ENCODE data around the gene SLC25A34.

SLC25A34 gene

GRCh38 chr1:15717418-15718125 is 18.5 kb upstream of the SLC25A34 start:
- no peak for DNase-seq

DNA sequence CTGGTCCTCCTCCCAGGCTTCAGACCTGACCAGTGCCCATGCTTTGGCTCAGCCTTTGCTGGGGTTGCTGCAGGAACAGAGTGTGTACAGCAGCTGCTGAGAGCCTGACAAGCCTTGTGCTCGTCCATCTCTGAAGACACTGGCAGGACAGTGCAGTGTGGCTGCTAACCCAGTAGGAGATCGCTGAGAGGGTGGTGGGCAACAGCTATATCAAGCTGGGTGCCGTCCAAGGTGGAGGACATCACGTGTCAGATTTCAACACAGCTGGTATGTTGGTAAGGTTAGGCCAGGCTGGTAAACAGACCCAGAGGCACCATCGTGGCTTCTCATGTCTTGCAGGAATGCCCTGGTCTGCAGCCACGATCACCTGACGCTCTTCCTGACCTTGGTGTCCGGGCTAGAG is 17.9 kb upstream of the SLC25A34 start:
- no peak for DNase-seq

DNA sequence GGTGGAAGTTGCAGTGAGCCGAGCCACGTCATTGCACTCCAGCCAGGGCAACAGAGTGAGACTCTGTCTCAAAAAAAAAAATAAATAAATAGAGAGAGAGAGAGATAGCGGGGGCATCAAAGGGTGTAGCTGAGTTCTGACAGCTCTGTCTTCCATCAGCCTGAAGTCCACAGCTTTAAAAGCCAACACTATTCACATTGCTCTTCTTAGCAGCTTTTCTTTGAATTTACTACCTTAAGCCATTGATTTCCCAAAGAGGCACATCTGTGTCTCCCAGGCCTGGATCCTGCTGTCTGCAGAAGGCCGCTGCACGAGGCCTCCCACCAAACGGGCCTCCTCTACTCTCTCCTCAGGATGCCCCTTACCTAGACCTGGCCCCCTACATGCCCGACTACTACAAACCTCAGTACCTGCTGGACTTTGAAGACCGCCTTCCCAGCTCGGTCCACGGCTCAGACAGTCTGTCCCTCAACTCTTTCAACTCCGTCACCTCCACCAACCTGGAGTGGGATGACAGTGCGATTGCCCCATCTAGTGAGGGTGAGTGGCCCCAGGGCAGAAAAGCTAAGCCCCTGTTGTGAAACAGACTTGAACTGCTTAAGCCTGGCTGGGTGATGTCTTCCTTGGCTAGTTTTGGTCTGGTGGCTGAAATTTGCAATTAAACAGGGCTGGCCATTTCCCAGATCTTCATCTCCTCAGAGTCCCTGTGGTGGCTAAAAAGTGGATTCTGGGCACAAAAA is 16.5 kb upstream of the SLC25A34 start:
- DNase-seq = no peak

DNA sequence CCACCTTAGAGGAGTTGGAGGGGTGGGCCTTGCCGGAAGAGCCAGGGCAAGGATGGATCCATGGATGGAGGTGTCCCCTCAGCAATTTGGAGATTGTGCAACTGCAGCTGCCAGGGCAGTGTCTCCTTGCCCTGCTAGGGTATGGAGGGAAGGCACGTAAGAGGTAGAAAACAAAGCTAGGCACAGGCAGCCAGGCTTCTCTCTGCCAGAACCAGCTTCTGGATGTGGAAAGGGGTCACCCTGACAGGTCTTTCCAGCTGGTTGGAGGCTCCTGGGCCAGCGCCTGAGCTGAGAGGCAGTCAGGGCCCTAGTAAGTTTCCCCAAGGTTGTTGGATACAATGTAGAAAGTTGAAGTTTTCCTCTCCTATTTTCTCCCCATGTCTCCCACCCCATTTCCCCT is 15.2 kb upstream of the SLC25A34 start:
- DNase-seq = no peak

DNA sequence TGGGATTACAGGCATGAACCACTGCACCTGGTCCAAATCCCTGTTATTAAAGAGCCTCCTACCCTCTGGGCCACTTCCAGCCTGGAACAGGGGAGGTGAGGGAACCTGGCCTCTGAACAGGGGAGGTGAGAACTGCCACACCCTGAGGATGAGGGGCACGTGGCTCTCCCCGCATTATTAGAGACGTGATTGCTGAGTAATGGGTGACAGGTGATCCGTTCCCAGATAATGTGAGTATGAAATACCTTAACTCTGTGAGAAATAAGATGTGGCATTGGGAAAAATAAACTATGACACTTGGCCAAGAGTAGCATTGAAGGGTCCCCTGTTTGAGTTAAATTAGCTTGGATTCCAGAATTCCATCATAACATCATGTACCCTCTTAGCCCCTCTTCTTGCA is 13.6 kb upstream of the SLC25A34 start:
- DNase-seq = no peak

DNA sequence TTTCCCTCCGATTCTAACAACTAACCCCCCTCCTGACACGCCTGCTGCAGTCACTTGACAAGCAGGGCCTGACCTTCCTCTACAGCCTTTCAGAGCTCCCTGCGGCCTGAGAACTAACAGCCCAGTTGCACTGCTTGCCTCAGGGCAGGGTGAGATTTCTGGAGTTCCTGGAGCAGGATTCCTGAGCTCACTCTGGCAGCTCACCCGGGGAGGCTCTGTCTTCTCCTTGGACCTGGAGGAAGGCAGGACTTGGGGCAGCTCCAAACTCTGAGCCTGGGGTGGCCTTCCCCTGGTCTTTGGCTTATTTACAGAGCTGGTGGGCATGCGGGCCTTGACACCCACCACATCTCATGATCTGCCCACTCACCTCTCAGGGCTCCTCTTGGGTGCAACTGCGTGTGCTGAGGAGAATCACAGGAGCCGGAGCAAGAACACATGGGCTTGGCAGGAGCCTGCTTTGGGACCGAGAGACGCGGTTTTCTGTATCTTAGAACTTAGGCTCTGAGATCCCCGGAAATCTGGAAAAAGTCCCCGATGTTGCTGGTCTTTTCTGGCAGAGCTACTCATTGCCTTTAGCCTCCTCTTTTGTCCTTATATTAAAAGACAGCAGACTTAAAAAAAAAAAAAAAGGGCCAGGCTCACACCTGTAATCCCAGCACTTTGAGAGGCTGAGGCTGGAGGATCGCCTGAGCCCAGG is 13.1 kb upstream of the SLC25A34 start:
- DNase-seq = no peak

DNA sequence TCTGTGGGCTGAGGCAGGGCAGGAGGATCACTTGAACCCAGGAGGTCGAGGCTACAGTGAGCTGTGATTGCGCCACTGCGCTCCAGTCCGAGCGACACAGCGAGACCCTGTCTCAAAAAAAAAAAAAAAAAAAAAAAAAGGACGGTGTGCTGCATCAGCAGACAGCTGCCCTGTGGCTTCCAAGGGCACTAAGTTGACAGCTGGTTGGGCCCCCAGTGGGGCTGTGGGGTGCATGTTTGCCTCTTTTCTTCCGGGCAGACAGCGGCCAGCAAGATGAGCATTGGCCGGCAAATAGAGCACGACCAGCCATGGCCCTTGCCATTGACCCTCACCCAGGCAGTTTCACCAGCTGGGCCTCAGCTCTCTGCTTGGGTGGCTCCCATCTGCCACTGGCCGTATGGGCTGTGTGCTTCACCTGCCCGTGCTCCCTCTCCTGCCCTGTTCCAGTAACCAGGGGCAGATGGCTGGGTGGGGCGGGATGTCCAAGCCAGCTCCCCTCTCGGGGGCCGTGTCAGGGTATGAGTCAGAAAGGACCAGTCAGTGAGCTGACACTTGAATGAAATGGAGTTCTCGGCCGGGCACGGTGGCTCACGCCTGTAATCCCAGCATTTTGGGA is 12.3 kb upstream of the SLC25A34 start:
- no peak for DNase-seq

DNA sequence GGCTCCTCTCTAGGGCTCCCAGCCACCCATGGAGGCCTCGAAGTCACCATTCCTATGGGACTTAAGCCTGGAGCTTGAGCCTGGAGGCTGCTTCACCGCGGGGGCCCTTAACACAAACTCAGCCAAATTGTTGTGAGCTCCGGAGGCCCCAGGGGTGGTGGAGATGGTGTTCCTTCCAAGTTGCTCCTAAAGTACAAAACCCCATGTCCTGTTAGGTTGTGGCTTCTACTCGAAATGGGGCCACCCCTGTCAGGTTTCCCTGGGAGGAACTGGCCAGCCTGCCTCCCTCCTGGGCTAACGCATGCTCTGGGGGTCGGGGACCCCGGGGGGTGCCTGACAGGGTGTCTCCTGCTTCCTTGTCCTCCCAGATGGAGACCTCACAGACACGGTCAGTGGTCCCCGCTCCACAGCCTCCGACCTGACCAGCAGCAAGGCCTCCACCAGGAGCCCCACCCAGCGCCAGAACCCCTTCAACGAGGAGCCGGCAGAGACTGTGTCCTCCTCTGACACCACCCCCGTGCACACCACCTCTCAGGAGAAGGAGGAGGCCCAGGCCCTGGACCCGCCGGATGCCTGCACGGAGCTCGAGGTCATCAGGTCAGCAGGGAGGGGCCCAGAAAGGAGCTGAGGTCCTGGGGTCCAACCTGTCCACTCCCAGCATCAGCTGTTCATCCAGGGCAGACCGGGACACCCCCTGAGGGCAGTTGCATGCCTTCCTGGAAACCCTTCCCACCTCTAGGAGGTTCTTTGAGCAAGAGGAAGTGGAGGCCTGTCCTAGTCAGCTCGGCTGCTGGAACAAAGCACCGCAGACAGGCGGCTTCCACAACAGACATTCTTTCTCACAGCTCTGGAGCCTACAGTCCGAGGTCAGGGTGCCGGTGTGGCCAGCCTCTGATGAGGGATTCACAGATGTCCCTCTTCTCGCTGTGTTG is 10.8 kb upstream of the SLC25A34 start:
- DNase-seq = no peak

DNA sequence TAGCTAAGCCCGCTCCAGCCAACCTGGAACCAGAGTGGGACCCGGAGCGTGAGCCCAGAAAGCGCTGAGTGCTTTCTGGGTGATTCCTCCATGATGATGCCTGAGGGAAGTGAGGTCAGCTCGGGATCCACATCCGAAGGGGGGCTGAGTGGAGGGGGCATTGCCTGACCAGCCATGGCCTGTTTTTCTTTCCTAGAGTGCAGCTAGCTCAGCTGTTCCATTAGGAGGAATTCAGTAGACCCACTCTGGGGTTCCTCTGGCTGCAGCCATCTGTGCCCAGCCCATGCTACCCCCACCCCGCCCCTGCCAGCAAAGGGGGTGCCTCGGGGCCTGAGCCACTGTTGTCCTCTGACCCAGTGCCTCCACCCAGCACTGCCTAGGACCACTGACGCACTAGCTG is 9.6 kb upstream of the SLC25A34 start:
- no peak for DNase-seq

DNA sequence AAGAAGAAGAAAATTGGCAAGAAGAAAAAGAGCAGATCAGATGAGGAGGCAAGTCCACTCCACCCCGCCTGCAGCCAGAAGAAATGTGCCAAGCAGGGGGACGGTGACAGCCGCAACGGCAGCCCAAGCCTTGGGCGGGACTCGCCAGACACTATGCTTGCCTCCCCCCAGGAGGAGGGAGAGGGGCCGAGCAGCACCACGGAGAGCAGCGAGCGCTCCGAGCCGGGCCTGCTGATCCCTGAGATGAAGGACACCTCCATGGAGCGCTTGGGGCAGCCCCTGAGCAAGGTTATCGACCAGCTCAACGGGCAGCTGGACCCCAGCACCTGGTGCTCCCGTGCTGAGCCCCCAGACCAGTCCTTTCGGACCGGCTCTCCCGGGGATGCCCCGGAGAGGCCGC is 9.0 kb upstream of the SLC25A34 start:
- no peak for DNase-seq

- no peak for DNase-seq
Observed at GRCh38 chr1:15727424-15727823, 8.6 kb upstream of the SLC25A34 start.

- no peak for DNase-seq
Observed at GRCh38 chr1:15727866-15728534, 8.1 kb upstream of the SLC25A34 start.

DNA sequence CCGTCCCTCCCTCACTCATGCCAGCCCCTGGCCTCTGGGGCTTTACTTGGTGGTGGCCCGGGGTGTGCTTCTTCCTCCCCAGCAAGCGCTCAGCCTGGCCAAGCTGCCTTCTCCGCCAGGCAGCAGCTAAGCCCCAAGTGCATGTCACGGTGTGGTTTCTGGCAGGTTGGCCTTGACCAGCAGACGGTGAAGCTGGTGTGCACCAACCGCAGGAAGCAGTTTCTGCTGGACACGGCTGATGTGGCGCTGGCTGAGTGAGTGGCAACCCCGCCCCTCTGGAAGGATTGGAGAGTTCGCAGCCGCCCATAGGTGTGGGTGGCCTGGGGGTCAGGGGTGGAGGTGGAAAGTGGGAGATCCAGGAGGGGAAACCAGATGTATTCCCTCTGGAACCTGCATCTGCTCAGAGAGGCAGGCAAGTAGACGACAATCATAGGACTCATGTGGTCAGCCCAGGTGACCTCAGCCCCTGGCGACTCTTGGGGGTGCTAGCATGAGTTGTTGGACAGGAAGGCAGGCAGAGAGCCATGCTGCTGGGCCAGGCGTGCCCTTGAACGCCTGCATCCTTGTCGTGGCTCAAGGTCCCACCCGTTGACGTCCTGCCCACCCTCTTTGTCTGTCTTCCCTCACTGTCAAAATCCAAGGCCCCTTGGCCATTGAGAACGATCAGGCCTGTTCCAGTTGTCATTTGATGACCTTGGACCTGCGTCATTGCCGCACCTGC is 7.0 kb upstream of the SLC25A34 start:
- no peak for DNase-seq

DNA sequence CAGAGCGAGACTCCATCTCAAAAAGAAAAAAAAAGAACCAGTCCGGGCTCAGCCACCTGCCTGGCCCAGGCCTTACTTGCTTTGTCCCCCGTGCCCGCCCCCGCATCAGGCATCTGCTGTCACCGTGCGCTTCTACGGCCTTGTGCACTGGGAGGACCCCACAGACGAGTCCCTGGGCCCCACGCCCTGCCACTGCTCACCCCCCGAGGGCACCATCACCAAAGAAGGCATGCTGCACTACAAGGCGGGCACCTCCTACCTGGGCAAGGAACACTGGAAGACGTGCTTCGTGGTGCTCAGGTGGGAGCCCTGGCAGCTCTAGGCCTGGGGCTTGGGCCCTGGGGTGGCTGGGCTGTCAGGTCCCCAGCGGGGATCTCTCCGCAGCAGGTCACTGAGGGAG is 5.6 kb upstream of the SLC25A34 start:
- DNase-seq = no peak

DNA sequence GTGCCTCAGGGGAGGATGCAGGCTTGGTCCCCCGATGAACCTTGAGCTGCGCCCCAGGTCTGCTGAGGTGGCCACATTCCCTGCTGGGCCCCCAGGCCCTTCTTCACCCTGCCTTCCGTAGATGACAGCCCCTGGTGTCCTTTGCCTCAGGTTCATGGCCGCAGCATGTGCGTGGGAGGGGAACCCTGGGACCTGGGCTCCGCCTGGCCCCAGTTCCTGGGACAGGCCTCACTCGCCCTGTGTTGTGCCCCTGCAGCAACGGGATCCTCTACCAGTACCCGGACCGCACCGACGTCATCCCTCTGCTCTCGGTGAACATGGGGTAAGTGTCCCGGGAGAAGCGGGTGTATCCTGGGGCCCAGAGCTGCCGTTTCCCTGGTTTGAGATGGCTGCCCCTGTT is 5.1 kb upstream of the SLC25A34 start:
- DNase-seq = no peak

DNA sequence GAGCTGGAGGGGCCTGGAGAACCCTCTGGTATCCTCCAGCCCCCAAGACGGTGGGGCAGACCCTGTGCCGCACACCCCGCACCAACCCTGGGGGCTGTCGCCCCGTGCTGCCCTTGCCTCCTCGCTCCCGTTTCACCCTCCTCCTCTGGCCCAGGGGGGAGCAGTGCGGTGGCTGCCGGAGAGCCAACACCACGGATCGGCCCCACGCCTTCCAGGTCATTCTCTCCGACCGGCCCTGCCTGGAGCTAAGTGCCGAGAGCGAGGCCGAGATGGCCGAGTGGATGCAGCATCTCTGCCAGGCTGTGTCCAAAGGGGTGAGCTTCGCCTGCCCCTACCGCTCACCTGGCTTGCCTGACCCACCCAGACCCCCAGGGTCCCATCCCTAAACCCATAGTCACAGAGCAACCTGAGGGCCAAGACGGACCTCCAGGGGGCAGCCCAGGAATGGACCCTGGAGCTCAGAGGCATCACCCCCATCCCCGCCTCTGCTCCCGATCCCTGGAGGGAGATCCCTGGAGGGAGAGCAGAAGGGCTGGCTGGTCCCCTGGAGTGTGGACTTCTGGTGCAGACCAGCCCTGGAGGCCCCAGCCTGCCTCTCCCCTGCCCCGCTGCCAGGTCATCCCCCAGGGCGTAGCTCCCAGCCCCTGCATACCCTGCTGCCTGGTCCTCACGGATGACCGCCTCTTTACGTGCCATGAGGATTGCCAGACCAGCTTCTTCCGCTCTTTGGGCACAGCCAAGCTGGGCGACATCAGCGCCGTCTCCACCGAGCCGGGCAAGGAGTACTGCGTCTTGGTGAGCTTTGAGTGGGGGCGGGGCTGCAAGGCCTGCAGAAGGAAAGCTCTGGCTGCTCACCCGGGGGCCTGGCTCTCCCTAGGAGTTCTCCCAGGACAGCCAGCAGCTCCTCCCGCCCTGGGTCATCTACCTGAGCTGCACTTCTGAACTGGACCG is 4.0 kb upstream of the SLC25A34 start:
- DNase-seq = no peak

DNA sequence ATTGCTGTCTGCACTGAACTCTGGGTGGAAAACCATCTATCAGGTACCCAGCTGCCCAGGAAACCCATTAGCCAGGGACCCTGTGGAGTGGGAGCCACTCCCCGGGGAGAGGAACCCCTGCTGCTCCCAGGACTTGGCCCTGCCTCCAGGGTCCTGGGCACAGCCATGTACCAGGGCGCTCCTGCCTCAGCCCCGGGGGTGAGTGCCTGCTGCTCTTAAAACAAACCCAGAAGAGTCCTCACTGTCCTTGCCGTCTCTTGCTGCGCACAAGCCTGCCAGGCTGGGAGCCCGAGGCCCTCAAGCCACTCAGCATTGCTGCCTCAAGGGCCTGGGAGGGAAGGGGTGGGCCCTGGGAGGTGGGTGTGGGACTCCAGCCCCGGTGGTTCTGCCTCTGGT is 3.4 kb upstream of the SLC25A34 start:
- no peak for DNase-seq

DNA sequence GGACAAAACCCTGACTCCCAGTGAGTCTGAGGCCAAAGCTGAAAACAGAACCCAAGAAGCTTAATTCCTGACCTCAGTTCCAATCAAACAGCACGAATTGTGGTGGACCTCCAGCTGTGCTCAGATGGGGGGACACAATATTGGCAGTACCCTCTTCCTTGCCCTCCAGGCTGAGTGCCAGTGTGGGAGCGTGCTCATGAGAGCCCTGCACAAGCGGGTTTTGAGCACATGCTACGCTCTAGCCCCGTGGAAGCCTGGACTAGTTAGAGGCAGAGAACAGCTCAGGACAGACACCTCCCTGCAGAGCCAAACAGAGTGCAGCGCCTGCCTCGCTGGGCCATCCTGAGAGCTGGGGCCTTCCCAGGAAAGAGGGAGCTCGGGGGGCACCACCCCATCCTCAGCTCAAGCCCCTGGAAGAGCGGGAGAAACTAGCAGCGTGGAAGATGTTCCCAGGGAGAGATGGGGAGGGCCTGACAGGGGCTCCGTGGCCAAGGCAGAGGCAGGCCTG is 2.8 kb upstream of the SLC25A34 start:
- DNase-seq = no peak

DNA sequence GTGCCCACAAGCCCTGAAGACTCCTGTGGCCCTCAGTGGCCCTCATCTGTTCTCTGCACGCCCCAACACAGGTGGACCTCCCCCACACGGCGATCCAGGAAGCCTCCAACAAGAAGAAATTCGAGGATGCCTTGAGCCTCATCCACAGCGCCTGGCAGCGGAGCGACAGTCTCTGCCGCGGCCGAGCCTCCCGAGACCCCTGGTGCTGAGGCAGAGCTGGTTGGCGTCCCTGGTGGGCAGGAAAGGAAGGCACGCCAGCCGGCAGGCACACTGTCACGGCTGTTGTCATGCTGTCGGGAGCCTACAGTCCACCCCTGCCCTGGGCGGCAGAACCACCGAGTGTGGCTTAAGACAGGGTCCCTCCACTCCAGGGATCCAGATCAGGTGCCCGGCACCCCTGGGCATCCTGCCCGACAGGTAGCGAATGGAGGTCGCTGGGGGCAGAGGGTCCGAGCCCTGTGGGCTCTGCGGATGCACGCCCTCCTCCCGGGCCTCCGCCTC is 2.3 kb upstream of the SLC25A34 start:
- no peak for DNase-seq

- no peak for DNase-seq
Observed at GRCh38 chr1:15734296-15734695, 1.8 kb upstream of the SLC25A34 start.

All from stimulated activated naive CD4-positive, alpha-beta T cell treated with Interleukin-2 at 50 U/mL for 16 hours (primary cell).